Transverse colon (tissue), 3 donors: Measurements from ENCODE around the gene CUL1.

Source experiments
- CTCF ChIP-seq, 5 experiments: fragments of 200-600 bp in 3 of 5; fragments of 450-650 bp in 2 of 5; sonication (generic) in 3 of 5; IDR thresholded peaks; 1 replicate in 2 of 5; 2 replicates in 3 of 5; pipeline ENCODE4 v1.5.1; 2016 to 2017; ENCODE audit warnings: antibody characterized with exemption in 5 of 5, inconsistent platforms in 3 of 5, mild to moderate bottlenecking in 2 of 5, moderate library complexity in 1 of 5
- EP300 ChIP-seq: sonication (generic); formaldehyde crosslinking; IDR thresholded peaks from one replicate; pipeline ENCODE4 v1.6.1; 2017; ENCODE audit warnings: antibody characterized with exemption, low read depth

- TF ChIP-seq CTCF (IDR thresholded peaks at IDR 0.05) = no peak
- no peak for TF ChIP-seq EP300
Observed at GRCh38 chr7:148774471-148774870, 75.8 kb downstream of the CUL1 start.
